Neural cell (in vitro differentiated cells): ENCODE measurements around the gene RWDD3. TPM values are rescaled to one million over a fixed set of nuclear protein-coding genes. Genes with fewer than 3 reads are reported as not detected.

ENCODE experiments used
- H2AFZ ChIP-seq: fragments of 200-600, 300-800 bp; sonication (generic), shearing (Covaris generic); 2 replicates; pipeline ENCODE4 v1.6.0; 2014; ENCODE audit warnings: low read depth, mild to moderate bottlenecking, antibody characterized with exemption, low read length, moderate library complexity
- H3F3A ChIP-seq: fragments of 200-600 bp; shearing (Covaris generic); 2 replicates; pipeline ENCODE4 v1.6.1; 2016; ENCODE audit warnings: mild to moderate bottlenecking, moderate library complexity, mixed read lengths, antibody characterized with exemption, low read length; ENCODE audit not compliant: insufficient read depth, poor library complexity, severe bottlenecking
- H3K27ac ChIP-seq: fragments of 200-600, 300-800 bp; sonication (generic), shearing (Covaris generic); 2 replicates; pipeline ENCODE4 v1.5.1; 2014; ENCODE audit warnings: mild to moderate bottlenecking, low read length, moderate library complexity
- H3K27me3 ChIP-seq: fragments of 300-800, 200-600 bp; sonication (generic), shearing (Covaris generic); 2 replicates; pipeline ENCODE4 v1.6.0; 2014; ENCODE audit warnings: mild to moderate bottlenecking, low read depth, low read length, moderate library complexity; ENCODE audit not compliant: insufficient read depth
- H3K36me3 ChIP-seq: fragments of 300-800, 200-600 bp; sonication (generic), shearing (Covaris generic); 2 replicates; pipeline ENCODE4 v1.5.1; 2014; ENCODE audit warnings: mild to moderate bottlenecking, antibody characterized with exemption, low read length, moderate library complexity; ENCODE audit not compliant: insufficient read depth
- H3K4me2 ChIP-seq: fragments of 300-800, 200-600 bp; sonication (generic), shearing (Covaris generic); 2 replicates; pipeline ENCODE4 v1.6.0; 2014; ENCODE audit warnings: mild to moderate bottlenecking, low read length
- H3K4me3 ChIP-seq: fragments of 300-800, 200-600 bp; sonication (generic), shearing (Covaris generic); 2 replicates; pipeline ENCODE4 v1.5.1; 2014; ENCODE audit warnings: mild to moderate bottlenecking, low read length, moderate library complexity
- H3K79me2 ChIP-seq: fragments of 200-600 bp; shearing (Covaris generic); replicated peaks from 2 replicates; pipeline ENCODE4 v1.6.0; 2014; ENCODE audit warnings: mild to moderate bottlenecking, low read length, moderate library complexity; ENCODE audit not compliant: insufficient read depth
- H3K9ac ChIP-seq: fragments of 300-800, 200-600 bp; sonication (generic), shearing (Covaris generic); 2 replicates; pipeline ENCODE4 v1.6.1; 2016; ENCODE audit warnings: mild to moderate bottlenecking, low read length, mixed read lengths
- H3K9me2 ChIP-seq: fragments of 200-600 bp; shearing (Covaris generic); 2 replicates; pipeline ENCODE4 v1.6.1; 2016; ENCODE audit warnings: mild to moderate bottlenecking, low read length, mixed read lengths; ENCODE audit not compliant: insufficient read depth
- H3K9me3 ChIP-seq: fragments of 200-600, 300-800 bp; sonication (generic), shearing (Covaris generic); 2 replicates; pipeline ENCODE4 v1.6.1; 2016; ENCODE audit warnings: mild to moderate bottlenecking, mixed run types, low read length, moderate library complexity, mixed read lengths
- H4K20me1 ChIP-seq: fragments of 200-600 bp; shearing (Covaris generic); 2 replicates; pipeline ENCODE4 v1.6.1; 2016; ENCODE audit warnings: mild to moderate bottlenecking, mixed run types; ENCODE audit not compliant: insufficient read depth
- EP300 ChIP-seq: fragments of 450-650 bp; conservative IDR thresholded peaks from 2 replicates; pipeline ENCODE4 v1.6.1; 2014; ENCODE audit warnings: antibody characterized with exemption, mild to moderate bottlenecking, moderate library complexity; ENCODE audit not compliant: poor library complexity, severe bottlenecking
- EZH2 ChIP-seq: fragments of 200-600, 300-800 bp; shearing (Covaris generic), sonication (generic); IDR thresholded peaks from 2 replicates; pipeline ENCODE4 v1.6.1; 2014; ENCODE audit warnings: antibody characterized with exemption, low read length, borderline replicate concordance, mild to moderate bottlenecking; ENCODE audit not compliant: insufficient read depth, poor library complexity, severe bottlenecking
- MXI1 ChIP-seq: fragments of 450-650 bp; conservative IDR thresholded peaks from 2 replicates; pipeline ENCODE4 v1.6.1; 2014; ENCODE audit warnings: antibody characterized with exemption, mild to moderate bottlenecking; ENCODE audit not compliant: poor library complexity, severe bottlenecking
- POLR2AphosphoS5 ChIP-seq: IDR thresholded peaks from 2 replicates; pipeline ENCODE4 v1.6.1; 2012
- RAD21 ChIP-seq: fragments of 450-650 bp; conservative IDR thresholded peaks from 2 replicates; pipeline ENCODE4 v1.6.1; 2014; ENCODE audit warnings: antibody characterized with exemption, mild to moderate bottlenecking, moderate library complexity
- SMC3 ChIP-seq: fragments of 450-650 bp; conservative IDR thresholded peaks from 2 replicates; pipeline ENCODE4 v1.6.1; 2014; ENCODE audit warnings: antibody characterized with exemption, mild to moderate bottlenecking, moderate library complexity; ENCODE audit not compliant: poor library complexity
- TAF1 ChIP-seq: IDR thresholded peaks from 2 replicates; pipeline ENCODE4 v1.6.1; 2012; ENCODE audit warnings: low read depth
- polyA plus RNA-seq: library from polyadenylated mRNA; depleted of rRNA; stranded (reverse); fragments of >200 nt; gene quantifications from 2 replicates; pipeline ENCODE4 v1.2.3, GENCODE V29; 2014
- TF ChIP-seq, protein P1 (sequence below): fragments of 450-650 bp; IDR thresholded peaks from 2 replicates; pipeline ENCODE4 v1.5.1; 2014; ENCODE audit warnings: antibody characterized with exemption, mild to moderate bottlenecking, moderate library complexity; ENCODE audit not compliant: poor library complexity, severe bottlenecking
- TF ChIP-seq, protein P2 (sequence below): IDR thresholded peaks from 2 replicates; pipeline ENCODE4 v1.6.1; 2012; ENCODE audit warnings: borderline replicate concordance

The RWDD3 gene
- polyA plus RNA-seq, 1 donor from 2014 or later: 41.1 TPM

DNA sequence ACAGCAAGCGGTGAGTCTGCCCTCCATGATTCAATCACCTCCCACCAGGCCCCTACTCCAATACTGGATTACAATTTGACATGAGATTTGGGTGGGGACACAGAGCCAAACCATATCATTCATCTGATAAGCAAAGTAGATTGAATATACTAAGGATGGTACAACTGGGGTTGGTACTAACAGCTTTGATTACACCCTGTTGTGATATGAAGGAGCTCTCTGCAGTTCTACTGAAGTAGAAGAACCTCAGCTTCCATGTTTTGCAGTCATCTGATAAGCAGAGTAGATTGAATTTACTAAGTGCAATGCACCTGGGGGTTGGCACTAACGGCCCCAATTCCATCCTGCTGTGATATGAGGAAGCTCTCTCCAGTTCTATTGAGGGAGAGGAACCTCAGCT is 31.1 kb downstream of the RWDD3 start:
- Histone ChIP-seq H3K27ac (no peak overlapping the region), H3K9ac (no peak overlapping the region), H3K79me2 (no peaks in the 10 kb centered on the region), H3K36me3 (no peaks in the 10 kb centered on the region), H3F3A (no peaks in the 10 kb centered on the region), H3K9me2 (no peaks in the 10 kb centered on the region), H2AFZ (no peak overlapping the region), H4K20me1 (no peaks in the 10 kb centered on the region), H3K9me3 (no peaks in the 10 kb centered on the region), H3K27me3 (no peaks in the 10 kb centered on the region), H3K4me2 (no peak overlapping the region), H3K4me3 (no peak overlapping the region)
- no peak for TF ChIP-seq MXI1
- TF ChIP-seq, protein P1, sequence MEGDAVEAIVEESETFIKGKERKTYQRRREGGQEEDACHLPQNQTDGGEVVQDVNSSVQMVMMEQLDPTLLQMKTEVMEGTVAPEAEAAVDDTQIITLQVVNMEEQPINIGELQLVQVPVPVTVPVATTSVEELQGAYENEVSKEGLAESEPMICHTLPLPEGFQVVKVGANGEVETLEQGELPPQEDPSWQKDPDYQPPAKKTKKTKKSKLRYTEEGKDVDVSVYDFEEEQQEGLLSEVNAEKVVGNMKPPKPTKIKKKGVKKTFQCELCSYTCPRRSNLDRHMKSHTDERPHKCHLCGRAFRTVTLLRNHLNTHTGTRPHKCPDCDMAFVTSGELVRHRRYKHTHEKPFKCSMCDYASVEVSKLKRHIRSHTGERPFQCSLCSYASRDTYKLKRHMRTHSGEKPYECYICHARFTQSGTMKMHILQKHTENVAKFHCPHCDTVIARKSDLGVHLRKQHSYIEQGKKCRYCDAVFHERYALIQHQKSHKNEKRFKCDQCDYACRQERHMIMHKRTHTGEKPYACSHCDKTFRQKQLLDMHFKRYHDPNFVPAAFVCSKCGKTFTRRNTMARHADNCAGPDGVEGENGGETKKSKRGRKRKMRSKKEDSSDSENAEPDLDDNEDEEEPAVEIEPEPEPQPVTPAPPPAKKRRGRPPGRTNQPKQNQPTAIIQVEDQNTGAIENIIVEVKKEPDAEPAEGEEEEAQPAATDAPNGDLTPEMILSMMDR: no peak

DNA sequence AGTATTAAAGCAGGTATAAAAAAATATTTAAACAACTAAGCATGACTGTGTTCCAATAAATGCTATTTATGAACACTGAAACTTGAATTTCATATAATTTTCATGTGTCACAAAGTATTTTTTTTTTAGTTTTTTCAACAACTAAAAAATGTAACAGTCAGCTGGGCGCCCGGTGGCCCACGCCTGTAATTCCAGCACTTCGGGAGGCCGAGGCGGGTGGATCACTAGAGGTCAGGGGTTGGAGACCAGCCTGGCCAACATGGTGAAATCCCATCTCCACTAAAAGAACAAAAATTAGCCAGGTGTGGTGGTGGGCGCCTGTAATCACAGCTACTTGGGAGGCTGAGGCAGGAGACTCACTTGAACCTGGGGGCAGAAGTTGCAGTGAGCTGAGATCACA is 42.4 kb downstream of the RWDD3 start:
- no peak overlapping the region for H2AFZ ChIP-seq
- no peak overlapping the region for H3K4me2 ChIP-seq
- no peaks in the 10 kb centered on the region for H3K79me2 ChIP-seq
- H3K27me3 ChIP-seq: no peaks in the 10 kb centered on the region
- no peak for TF ChIP-seq EP300
- no peak for TF ChIP-seq MXI1
- TF ChIP-seq SMC3: no peak
- no peak for TF ChIP-seq TAF1
- TF ChIP-seq, protein P2, sequence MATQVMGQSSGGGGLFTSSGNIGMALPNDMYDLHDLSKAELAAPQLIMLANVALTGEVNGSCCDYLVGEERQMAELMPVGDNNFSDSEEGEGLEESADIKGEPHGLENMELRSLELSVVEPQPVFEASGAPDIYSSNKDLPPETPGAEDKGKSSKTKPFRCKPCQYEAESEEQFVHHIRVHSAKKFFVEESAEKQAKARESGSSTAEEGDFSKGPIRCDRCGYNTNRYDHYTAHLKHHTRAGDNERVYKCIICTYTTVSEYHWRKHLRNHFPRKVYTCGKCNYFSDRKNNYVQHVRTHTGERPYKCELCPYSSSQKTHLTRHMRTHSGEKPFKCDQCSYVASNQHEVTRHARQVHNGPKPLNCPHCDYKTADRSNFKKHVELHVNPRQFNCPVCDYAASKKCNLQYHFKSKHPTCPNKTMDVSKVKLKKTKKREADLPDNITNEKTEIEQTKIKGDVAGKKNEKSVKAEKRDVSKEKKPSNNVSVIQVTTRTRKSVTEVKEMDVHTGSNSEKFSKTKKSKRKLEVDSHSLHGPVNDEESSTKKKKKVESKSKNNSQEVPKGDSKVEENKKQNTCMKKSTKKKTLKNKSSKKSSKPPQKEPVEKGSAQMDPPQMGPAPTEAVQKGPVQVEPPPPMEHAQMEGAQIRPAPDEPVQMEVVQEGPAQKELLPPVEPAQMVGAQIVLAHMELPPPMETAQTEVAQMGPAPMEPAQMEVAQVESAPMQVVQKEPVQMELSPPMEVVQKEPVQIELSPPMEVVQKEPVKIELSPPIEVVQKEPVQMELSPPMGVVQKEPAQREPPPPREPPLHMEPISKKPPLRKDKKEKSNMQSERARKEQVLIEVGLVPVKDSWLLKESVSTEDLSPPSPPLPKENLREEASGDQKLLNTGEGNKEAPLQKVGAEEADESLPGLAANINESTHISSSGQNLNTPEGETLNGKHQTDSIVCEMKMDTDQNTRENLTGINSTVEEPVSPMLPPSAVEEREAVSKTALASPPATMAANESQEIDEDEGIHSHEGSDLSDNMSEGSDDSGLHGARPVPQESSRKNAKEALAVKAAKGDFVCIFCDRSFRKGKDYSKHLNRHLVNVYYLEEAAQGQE: no peak
- no peak for TF ChIP-seq RAD21
- no peak for TF ChIP-seq EZH2
- no peak for TF ChIP-seq POLR2AphosphoS5
- TF ChIP-seq, protein P1: no peak
- no peaks in the 10 kb centered on the region for H4K20me1 ChIP-seq
- H3K9me3 ChIP-seq: no peaks in the 10 kb centered on the region
- no peaks in the 10 kb centered on the region for H3K9me2 ChIP-seq
- H3K27ac ChIP-seq: no peak overlapping the region
- H3F3A ChIP-seq: no peaks in the 10 kb centered on the region
- no peak overlapping the region for H3K4me3 ChIP-seq
- no peak overlapping the region for H3K9ac ChIP-seq
- no peaks in the 10 kb centered on the region for H3K36me3 ChIP-seq
